Mesenchymal stem cell (in vitro differentiated cells and primary cell): ENCODE results near the gene C12orf60. TPM values are rescaled to one million over a fixed set of nuclear protein-coding genes. Genes with fewer than 3 reads are reported as not detected.
"Not testable (repeated sequence)": the region's sequence is repeated elsewhere in the genome, so short reads cannot be mapped to it uniquely, and the experiment has no call there.

ENCODE experiments used
- DNase-seq: peaks from one replicate; pipeline ENCODE4 v3.0.0-alpha.2; 2013
- H2AFZ ChIP-seq: one replicate; pipeline ENCODE4 v1.6.1; 2013; ENCODE audit warnings: low read depth, mild to moderate bottlenecking, control low read depth, inconsistent platforms, low read length, moderate library complexity
- H2AK5ac ChIP-seq: 2 replicates; pipeline ENCODE4 v1.6.1; 2013; ENCODE audit warnings: low read length, moderate library complexity, mild to moderate bottlenecking, inconsistent platforms; ENCODE audit not compliant: severe bottlenecking
- H2BK120ac ChIP-seq: one replicate; pipeline ENCODE4 v1.6.1; 2013; ENCODE audit warnings: low read depth, mild to moderate bottlenecking, inconsistent platforms, low read length, moderate library complexity
- H2BK12ac ChIP-seq, 2 experiments: one replicate each; pipeline ENCODE4 v1.6.1; 2013; ENCODE audit warnings: inconsistent platforms in 2 of 2, low read length in 2 of 2, mild to moderate bottlenecking in 2 of 2, moderate library complexity in 2 of 2, control low read depth in 1 of 2
- H2BK15ac ChIP-seq: one replicate; pipeline ENCODE4 v1.6.1; 2013; ENCODE audit warnings: mild to moderate bottlenecking, low read depth, inconsistent platforms; ENCODE audit not compliant: poor library complexity, severe bottlenecking
- H2BK5ac ChIP-seq: 2 replicates; pipeline ENCODE4 v1.6.1; 2013; ENCODE audit warnings: low read depth, mild to moderate bottlenecking, low read length, control low read depth, inconsistent platforms; ENCODE audit not compliant: poor library complexity, severe bottlenecking
- H3K14ac ChIP-seq, 2 experiments: one replicate each; pipeline ENCODE4 v1.6.1; 2013; ENCODE audit warnings: inconsistent platforms in 2 of 2, low read length in 2 of 2, control low read depth in 1 of 2, mild to moderate bottlenecking in 1 of 2, moderate library complexity in 1 of 2
- H3K18ac ChIP-seq, 2 experiments: one replicate each; pipeline ENCODE4 v1.6.1; 2013; ENCODE audit warnings: inconsistent platforms in 2 of 2, low read length in 2 of 2, control low read depth in 1 of 2, low read depth in 1 of 2, mild to moderate bottlenecking in 1 of 2
- H3K23ac ChIP-seq, 2 experiments: one replicate each; pipeline ENCODE4 v1.6.1; 2013; ENCODE audit warnings: inconsistent platforms in 2 of 2, low read length in 2 of 2, mild to moderate bottlenecking in 2 of 2, moderate library complexity in 2 of 2, control low read depth in 1 of 2
- H3K27ac ChIP-seq: 2 replicates; pipeline ENCODE4 v1.5.1; 2013; ENCODE audit warnings: mild to moderate bottlenecking, moderate library complexity, low read length, control low read depth, inconsistent platforms; ENCODE audit not compliant: poor library complexity, severe bottlenecking
- H3K27me3 ChIP-seq, 2 experiments: 2 replicates each; pipeline versions ENCODE4 v1.6.1 to v1.7.0; 2013; ENCODE audit warnings: low read length in 2 of 2, mild to moderate bottlenecking in 2 of 2, moderate library complexity in 2 of 2, control low read depth in 1 of 2, inconsistent platforms in 1 of 2; ENCODE audit not compliant: control insufficient read depth in 1 of 2, insufficient read depth in 1 of 2
- H3K36me3 ChIP-seq, 2 experiments: 2 replicates each; pipeline versions ENCODE4 v1.6.1 to v1.7.0; 2013; ENCODE audit warnings: low read length in 2 of 2, control low read depth in 1 of 2, inconsistent platforms in 1 of 2, low read depth in 1 of 2, mild to moderate bottlenecking in 1 of 2; ENCODE audit not compliant: insufficient read depth in 2 of 2, control insufficient read depth in 1 of 2
- H3K4ac ChIP-seq, 2 experiments: one replicate each; pipeline ENCODE4 v1.6.1; 2013; ENCODE audit warnings: inconsistent platforms in 2 of 2, low read length in 2 of 2, mild to moderate bottlenecking in 2 of 2, moderate library complexity in 2 of 2, control low read depth in 1 of 2, low read depth in 1 of 2
- H3K4me1 ChIP-seq: 2 replicates; pipeline ENCODE4 v1.6.1; 2013; ENCODE audit warnings: low read depth, low read length, control low read depth; ENCODE audit not compliant: control insufficient read depth, insufficient read depth
- H3K4me2 ChIP-seq: 2 replicates; pipeline ENCODE4 v1.6.1; 2013; ENCODE audit warnings: low read length, mild to moderate bottlenecking, inconsistent platforms; ENCODE audit not compliant: poor library complexity, severe bottlenecking
- H3K4me3 ChIP-seq, 2 experiments: 2 replicates each; pipeline versions ENCODE4 v1.5.1 to v1.7.0; 2013; ENCODE audit warnings: low read length in 2 of 2, mild to moderate bottlenecking in 2 of 2, control low read depth in 1 of 2, low read depth in 1 of 2; ENCODE audit not compliant: insufficient read depth in 1 of 2
- H3K79me1 ChIP-seq: replicated peaks from 2 replicates; pipeline ENCODE4 v1.6.1; 2013; ENCODE audit warnings: mild to moderate bottlenecking, control low read depth, low read length, inconsistent platforms; ENCODE audit not compliant: poor library complexity, severe bottlenecking
- H3K9ac ChIP-seq: 2 replicates; pipeline ENCODE4 v1.7.0; 2013; ENCODE audit warnings: mild to moderate bottlenecking, low read length, moderate library complexity
- H3K9me3 ChIP-seq: 2 replicates; pipeline ENCODE4 v1.7.0; 2013; ENCODE audit warnings: mild to moderate bottlenecking, low read length; ENCODE audit not compliant: control insufficient read depth
- H4K8ac ChIP-seq: one replicate; pipeline ENCODE4 v1.6.1; 2013; ENCODE audit warnings: inconsistent platforms, mild to moderate bottlenecking, low read length, moderate library complexity
- H4K91ac ChIP-seq: one replicate; pipeline ENCODE4 v1.6.1; 2013; ENCODE audit warnings: mild to moderate bottlenecking, low read length, inconsistent platforms
- WGBS: methylation state at CpG from one replicate; pipeline ENCODE4 v1.1.7; 2013; ENCODE audit warnings: mixed read lengths; 5-methylcytosine and 5-hydroxymethylcytosine counted together
- polyA plus RNA-seq, 2 experiments: library from polyadenylated mRNA; stranded (reverse); fragments of 200-250 nt; gene quantifications; one replicate each; pipeline ENCODE4 v1.2.3, GENCODE V29; 2013

C12orf60 gene, protein sequence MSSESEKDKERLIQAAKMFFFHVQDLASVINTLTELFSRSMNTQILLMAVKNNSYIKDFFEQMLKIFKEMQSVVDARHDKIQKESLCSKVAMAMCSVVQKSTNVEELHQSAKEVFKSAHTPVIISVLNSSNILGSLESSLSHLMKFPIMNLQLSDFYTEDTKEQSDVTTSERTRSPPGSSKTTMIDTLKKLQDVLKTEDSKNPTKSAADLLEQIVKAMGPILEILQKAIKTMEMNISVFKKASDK
- polyA plus RNA-seq (2013, experiment 1 of 2) = 1.8 TPM
- 1.4 TPM for polyA plus RNA-seq (2013, experiment 2 of 2)

DNA sequence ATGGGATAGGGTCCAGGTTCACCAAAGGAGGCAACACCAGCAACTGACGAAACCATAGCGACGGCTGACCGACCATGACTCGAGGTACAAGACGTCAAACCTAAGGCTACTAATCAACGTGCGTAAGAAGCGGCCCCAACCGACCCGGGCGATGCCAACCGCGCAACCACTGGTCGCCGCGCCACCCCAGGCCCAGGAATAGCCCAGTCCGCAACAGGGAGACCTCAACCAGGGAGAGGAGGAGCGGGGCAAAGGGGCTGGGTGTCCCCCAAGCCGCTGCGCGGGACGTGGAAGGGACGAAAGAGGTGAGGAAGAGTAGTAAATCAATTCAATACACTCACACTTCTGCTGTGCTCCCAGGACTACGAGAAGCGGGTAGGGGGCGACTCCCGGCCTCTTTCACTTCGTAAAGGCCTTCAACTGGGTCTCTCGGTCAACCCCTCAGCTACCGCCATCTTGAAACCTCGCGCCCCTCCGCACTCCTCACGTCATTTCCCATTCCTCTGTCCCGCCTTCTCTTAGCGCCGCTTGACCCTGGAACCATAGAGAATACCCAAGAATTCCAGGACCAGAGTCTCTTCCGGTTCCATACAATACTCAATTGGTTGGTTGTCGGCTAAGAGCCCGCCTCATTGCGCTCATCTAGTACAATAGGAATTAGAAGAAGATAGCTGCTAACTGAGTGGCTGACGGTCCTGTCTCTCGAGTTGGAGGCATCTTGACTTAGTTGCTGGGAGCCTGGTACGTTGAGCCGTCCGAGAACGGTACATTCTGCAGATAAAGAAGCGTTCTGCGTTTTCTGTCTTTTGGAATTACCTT, at the start of gene C12orf60, which contains the start of gene WBP11:
Gene C12orf60, plus strand, starts transcription at position 660 of the 819 bp plus-strand sequence. CDS start 19,266 bp downstream, outside the sequence.
Gene WBP11, minus strand, starts transcription at position 468 of the 819 bp plus-strand sequence. CDS start 2,095 bp downstream, outside the sequence.
- peak within 1 kb of the TSS; percentile 65 for H2AFZ ChIP-seq
- H3K4ac ChIP-seq = peak within 1 kb of the TSS; percentile 84 to 85
- H2BK120ac ChIP-seq = peak within 1 kb of the TSS; percentile 19
- no peak within 1 kb of the TSS for H2BK12ac ChIP-seq
- H3K4me2 ChIP-seq = peak within 1 kb of the TSS; percentile 93
- no peaks in the 10 kb centered on the region for H3K27me3 ChIP-seq
- H2BK5ac ChIP-seq = no peak within 1 kb of the TSS
- WGBS = under 1% methylated on average over 39 of the region's 50 CpGs
- peak within 1 kb of the TSS; percentile 75 for H3K27ac ChIP-seq
- H4K8ac ChIP-seq = peak within 1 kb of the TSS; percentile 89
- peak within 1 kb of the TSS; percentile 99 for H3K9ac ChIP-seq
- DNase-seq = peak; percentile 100
- no peaks in the 10 kb centered on the region for H3K4me1 ChIP-seq
- peak within 1 kb of the TSS; percentile 96 to 100 for H3K4me3 ChIP-seq
- H3K9me3 ChIP-seq = no peaks in the 10 kb centered on the region
- H2AK5ac ChIP-seq = no peak within 1 kb of the TSS
- H4K91ac ChIP-seq = peak within 1 kb of the TSS; percentile 82
- peak within 1 kb of the TSS; percentile 80 to 82 for H3K18ac ChIP-seq
- H3K23ac ChIP-seq = peak within 1 kb of the TSS in 1 of 2 experiments; percentile 98
- H3K14ac ChIP-seq = peak within 1 kb of the TSS; percentile 47 to 87
- peak within 1 kb of the TSS; percentile 77 for H2BK15ac ChIP-seq
- H3K36me3 ChIP-seq = peaks cover 0 to 16% of the 10 kb centered on the region in 2 experiments
- H3K79me1 ChIP-seq = peaks cover 6% of the 10 kb centered on the region

DNA sequence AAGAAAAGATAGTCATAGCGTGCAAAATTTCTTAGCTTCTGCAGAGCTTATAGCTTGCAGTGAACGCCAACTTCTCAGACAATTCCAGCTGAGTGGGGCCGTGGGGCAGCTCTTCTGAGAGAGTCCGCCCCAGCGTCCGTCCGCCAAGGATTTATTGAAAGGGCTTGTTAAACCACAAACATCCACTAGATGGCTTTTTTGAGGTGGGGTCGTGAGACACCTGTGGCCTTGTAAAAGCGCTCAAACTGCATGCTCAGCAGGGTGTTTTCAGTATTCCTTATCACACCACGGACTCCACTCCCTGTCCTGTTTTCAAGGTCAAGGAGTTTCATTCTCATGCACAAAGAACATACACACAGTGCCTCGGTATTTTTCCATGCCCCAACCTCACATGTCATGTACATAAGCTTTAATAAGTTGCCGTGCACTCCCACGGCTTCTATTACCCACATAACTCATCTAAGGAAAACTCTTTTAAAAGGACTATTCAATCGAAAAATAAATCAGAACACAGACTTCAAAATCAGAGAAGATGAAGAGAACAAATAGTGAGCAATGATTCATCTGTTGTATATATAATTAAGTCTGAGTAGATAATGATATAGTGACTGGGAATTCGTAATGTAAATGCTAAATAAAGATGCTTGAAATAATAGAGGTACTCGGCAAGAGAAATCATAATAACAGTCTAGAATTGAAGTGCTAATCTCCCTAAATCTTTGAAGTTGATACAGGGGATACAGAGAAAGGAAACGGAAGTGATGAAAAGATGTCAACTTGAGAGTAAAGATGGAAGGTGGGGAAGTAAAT, 46.9 kb upstream of the C12orf60 start:
- WGBS = 50% methylated on average over 17 of the region's 17 CpGs

DNA sequence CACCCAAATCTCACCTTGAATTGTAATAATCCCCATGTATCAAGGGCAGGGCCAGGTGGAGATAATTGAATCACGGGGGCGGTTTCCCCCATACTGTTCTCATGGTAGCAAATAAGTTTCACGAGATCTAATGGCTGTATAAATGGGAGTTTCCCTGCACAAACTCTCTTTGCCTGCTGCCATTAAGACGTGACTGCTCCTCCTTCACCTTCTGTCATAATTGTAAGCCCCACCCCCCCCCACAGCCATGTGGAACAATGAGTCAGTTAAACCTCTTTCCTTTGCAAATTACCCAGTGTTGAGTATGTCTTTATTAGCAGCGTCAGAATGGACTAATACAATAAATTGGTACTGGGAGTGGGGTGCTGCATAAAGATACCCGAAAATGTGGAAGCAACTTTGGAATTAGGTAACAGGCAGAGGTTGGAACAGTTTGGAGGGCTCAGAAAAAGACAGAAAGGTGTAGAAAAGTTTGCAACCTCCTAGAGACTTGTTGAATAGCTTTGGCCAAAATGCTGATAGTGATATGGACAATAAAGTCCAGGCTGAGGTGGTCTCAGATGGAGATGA, 43.7 kb upstream of the C12orf60 start:
- not testable (repeated sequence) for H4K91ac ChIP-seq, H3K9me3 ChIP-seq, H3K36me3 ChIP-seq, H2BK15ac ChIP-seq, H3K4me2 ChIP-seq, H3K27ac ChIP-seq, H3K14ac ChIP-seq, H3K18ac ChIP-seq, H3K4me3 ChIP-seq, H2BK12ac ChIP-seq, H3K4ac ChIP-seq, H2AFZ ChIP-seq, H2BK120ac ChIP-seq, DNase-seq, H3K23ac ChIP-seq, H4K8ac ChIP-seq, H3K9ac ChIP-seq, H3K4me1 ChIP-seq, H2AK5ac ChIP-seq, H2BK5ac ChIP-seq, H3K27me3 ChIP-seq
- peaks cover 11% of the 10 kb centered on the region for H3K79me1 ChIP-seq
- WGBS = 91% methylated on average over 6 of the region's 6 CpGs

More for the DNA sequence above, 46.9 kb upstream of the C12orf60 start:
- H3K9me3 ChIP-seq = peaks cover 6% of the 10 kb centered on the region
- H2BK12ac ChIP-seq = no peak overlapping the region
- no peak overlapping the region for H2BK15ac ChIP-seq
- peaks cover 3% of the 10 kb centered on the region for H3K4me1 ChIP-seq
- H3K9ac ChIP-seq = no peak overlapping the region
- peak overlapping the region in 1 of 2 experiments; percentile 40 for H3K4me3 ChIP-seq
- peak overlapping the region in 1 of 2 experiments; percentile 8 for H3K18ac ChIP-seq
- no peak overlapping the region for H3K4ac ChIP-seq
- no peak overlapping the region for H3K27ac ChIP-seq
- no peak overlapping the region for H4K8ac ChIP-seq
- peak; percentile 17 for DNase-seq
- no peak overlapping the region for H2BK120ac ChIP-seq
- no peak overlapping the region for H2AK5ac ChIP-seq
- H3K23ac ChIP-seq = no peak overlapping the region
- H3K27me3 ChIP-seq = no peaks in the 10 kb centered on the region
- H2AFZ ChIP-seq = no peak overlapping the region
- H3K79me1 ChIP-seq = peaks cover 6% of the 10 kb centered on the region
- H3K4me2 ChIP-seq = peak overlapping the region; percentile 45
- no peak overlapping the region for H2BK5ac ChIP-seq
- no peak overlapping the region for H3K14ac ChIP-seq
- peaks cover 0 to 6% of the 10 kb centered on the region in 2 experiments for H3K36me3 ChIP-seq
- no peak overlapping the region for H4K91ac ChIP-seq
